Iris pigment epithelial cell (primary cell): ENCODE data around the gene GCK.

Source experiments
- DNase-seq: peaks from one replicate; pipeline ENCODE4 v3.0.0-alpha.2; 2011; ENCODE audit warnings: low read depth

GCK gene

GRCh38 chr7:44116789-44117666 lies 72.2 kb downstream of the GCK start:
- no peak for DNase-seq

DNA sequence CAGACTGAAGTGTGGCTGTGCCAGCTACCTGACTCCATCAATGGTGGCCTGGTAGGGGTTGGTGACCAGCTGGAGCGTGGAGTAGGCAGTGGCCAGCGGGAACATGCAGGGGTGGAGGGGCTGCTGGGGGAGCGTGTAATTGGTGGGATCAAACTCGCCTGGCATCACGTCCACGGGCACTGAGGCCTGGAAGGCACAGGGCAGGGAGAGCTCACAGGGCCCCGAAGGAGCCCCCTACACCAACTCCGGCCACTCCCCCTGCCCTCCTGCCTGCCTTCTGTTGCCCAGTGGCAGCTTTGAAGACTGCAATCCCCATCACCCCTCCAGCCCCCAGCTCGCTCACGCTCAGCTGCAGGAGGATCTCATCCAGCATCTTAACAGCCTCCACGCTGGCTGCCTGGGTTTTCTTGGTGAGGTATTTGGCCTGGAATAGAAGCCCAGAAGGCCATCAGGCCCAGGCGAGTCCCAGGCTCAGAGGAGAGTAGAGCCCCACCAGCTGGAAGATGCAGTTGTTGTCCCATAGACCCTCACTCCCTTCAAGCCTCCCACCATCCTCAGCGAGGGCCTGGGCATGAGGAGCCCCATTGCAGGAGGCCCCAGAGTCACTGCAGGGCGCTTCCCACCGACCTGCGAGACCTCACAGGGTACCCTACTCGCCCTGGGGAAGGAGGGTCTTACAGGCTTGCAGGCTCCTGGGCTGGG lies 73.0 kb downstream of the GCK start:
- DNase-seq: no peak

DNA sequence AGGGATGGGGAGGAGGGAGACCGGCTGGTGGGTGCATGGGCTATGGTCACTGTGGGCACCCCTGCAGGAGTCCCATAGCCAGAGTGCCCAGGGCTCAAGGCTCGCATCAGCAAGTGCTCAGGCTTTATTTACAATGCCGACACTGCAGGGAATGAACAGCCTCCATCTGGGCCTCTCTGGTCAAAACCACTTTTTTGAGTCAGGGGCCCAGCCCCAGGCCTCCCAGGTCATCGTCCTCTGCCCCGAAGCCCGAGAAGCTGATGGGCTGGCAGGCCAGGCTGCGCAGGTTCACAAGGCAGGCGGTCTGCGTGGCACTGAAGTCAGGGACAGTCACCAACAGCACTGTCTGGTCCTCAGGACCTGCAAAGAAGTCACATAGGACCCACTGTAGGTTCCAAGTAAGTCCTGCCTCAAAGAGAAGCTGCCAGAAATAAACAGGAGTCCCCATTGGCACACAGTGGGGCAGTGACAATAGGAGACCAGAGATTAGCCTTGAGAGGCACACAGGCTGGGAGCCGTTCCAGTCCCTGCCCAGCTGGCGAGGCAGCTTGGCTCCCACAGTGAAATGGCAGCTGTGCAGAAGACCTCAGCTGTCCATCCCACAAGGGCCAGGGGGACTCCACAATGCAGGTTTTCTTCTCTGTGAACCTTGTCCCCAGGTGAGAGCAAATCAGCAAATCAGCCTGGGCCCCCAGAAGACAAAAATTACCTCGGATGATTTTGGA lies 74.5 kb downstream of the GCK start:
- DNase-seq: no peak

DNA sequence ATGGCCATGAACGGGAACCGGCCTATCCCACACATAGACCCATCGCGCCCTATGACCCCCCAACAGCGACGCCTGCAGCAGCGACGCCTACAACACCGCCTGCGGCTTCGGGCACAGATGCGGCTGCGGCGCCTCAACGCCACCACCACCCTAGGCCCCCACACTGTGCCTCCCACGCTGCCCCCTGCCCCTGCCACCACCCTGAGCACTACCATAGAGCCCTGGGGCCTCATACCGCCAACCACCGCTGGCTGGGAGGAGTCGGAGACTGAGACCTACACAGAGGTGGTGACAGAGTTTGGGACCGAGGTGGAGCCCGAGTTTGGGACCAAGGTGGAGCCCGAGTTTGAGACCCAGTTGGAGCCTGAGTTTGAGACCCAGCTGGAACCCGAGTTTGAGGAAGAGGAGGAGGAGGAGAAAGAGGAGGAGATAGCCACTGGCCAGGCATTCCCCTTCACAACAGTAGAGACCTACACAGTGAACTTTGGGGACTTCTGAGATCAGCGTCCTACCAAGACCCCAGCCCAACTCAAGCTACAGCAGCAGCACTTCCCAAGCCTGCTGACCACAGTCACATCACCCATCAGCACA lies 75.4 kb downstream of the GCK start:
- DNase-seq: no peak

DNA sequence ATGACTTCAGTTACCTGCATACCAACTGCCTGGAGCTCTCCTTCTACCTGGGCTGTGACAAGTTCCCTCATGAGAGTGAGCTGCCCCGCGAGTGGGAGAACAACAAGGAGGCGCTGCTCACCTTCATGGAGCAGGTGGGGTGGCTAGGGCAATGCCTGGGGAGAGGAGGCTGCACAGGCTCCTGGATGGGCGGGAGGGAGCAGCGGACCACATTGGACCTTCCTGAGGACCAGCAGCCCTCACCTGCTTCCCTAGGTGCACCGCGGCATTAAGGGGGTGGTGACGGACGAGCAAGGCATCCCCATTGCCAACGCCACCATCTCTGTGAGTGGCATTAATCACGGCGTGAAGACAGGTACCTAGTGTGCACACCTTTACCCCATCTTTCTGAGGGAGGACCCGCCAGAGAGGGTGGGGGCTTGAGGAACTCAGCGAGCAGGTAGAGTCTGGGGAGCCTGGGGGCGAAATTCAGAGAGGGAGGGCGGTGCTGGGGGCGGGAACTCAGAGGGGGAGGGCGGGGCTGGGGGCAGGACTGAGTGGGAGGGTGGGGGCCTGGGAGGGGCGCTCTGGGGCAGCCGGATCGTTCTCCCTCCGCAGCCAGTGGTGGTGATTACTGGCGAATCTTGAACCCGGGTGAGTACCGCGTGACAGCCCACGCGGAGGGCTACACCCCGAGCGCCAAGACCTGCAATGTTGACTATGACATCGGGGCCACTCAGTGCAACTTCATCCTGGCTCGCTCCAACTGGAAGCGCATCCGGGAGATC lies 76.1 kb downstream of the GCK start:
- DNase-seq: no peak

DNA sequence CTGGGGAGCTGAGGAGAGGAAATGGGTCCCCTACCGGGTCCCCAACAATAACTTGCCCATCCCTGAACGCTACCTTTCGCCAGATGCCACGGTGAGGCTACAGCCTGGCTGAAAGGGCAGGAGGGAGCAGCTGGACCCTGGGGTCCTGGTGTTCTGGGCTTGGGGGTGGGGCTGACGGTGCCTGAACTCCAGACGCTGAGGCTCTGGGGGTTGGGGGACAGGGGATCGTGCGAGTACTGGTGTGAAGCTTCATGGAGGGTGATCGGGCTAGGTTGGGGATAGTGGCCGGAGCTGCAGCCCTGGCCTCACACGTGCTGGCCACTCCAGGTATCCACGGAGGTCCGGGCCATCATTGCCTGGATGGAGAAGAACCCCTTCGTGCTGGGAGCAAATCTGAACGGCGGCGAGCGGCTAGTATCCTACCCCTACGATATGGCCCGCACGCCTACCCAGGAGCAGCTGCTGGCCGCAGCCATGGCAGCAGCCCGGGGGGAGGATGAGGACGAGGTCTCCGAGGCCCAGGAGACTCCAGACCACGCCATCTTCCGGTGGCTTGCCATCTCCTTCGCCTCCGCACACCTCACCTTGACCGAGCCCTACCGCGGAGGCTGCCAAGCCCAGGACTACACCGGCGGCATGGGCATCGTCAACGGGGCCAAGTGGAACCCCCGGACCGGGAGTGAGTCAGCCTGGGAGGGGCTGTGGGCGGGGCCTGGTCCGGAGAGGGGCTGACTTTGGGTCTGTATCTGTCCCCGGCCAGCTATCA lies 76.8 kb downstream of the GCK start:
- no peak for DNase-seq

DNA sequence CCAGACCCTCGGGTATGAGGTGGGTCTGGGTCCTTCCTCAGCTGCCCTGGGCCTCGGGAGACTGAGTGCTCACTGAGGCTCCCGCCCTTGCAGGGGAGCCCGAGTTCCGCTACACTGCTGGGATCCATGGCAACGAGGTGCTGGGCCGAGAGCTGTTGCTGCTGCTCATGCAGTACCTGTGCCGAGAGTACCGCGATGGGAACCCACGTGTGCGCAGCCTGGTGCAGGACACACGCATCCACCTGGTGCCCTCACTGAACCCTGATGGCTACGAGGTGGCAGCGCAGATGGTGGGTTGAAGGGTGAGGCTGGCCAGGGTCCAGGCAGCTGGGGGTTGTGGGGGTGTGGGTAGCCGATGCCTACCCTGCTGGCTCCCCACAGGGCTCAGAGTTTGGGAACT lies 77.5 kb downstream of the GCK start:
- no peak for DNase-seq

GRCh38 chr7:44110719-44111635 lies 78.3 kb downstream of the GCK start:
- no peak for DNase-seq

DNA sequence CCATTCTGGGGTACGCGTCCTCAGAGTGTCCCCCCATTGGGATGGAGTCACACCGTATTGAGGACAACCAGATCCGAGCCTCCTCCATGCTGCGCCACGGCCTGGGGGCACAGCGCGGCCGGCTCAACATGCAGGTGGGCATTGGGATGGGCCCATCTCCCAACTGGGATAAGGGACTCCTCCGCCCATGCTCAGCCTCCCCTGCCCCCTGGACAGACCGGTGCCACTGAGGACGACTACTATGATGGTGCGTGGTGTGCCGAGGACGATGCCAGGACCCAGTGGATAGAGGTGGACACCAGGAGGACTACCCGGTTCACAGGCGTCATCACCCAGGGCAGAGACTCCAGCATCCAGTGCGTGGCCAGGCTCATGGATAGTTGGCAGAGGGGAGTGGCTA lies 79.2 kb downstream of the GCK start:
- DNase-seq: no peak

- no peak for DNase-seq
Observed at GRCh38 chr7:44108768-44109750, 80.2 kb downstream of the GCK start.

DNA sequence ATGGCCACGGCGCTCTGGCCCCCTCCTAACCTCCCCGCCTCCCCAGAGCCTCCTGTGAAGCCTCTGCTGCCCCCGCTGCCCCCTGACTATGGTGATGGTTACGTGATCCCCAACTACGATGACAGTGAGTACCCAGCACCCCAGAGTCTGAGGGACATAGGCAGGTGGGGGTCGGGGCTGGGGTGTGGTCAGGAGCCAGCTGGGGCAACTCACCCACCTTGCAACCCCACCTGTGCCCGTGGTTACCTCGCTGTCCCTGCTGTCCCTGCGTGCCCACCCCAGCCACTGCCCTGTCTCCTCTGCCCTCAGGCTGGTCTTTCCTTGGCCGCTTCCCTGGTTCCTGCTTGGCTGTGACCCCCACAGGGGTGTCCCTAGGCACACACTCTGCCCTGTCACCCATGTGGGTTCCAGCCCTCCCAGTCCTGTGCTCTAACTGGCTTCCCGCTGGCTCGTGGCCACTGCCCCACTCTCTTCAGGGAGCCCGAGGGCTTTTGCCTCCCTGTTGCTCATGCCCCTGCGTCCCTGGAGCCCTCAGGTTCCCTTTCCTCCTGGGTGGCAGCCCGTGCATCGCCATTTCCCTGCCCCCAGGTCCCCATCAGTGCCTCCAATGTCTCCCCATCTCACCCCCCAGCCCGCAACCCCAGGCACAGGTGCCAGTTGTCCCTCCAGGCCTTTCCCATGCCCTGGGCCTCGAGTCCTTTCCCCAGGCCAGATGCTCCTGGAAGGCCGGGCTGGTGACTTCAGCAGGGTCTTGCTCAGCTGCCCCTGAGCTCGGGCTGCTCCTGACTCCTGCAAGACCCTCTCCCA lies 81.1 kb downstream of the GCK start:
- DNase-seq: no peak

DNA sequence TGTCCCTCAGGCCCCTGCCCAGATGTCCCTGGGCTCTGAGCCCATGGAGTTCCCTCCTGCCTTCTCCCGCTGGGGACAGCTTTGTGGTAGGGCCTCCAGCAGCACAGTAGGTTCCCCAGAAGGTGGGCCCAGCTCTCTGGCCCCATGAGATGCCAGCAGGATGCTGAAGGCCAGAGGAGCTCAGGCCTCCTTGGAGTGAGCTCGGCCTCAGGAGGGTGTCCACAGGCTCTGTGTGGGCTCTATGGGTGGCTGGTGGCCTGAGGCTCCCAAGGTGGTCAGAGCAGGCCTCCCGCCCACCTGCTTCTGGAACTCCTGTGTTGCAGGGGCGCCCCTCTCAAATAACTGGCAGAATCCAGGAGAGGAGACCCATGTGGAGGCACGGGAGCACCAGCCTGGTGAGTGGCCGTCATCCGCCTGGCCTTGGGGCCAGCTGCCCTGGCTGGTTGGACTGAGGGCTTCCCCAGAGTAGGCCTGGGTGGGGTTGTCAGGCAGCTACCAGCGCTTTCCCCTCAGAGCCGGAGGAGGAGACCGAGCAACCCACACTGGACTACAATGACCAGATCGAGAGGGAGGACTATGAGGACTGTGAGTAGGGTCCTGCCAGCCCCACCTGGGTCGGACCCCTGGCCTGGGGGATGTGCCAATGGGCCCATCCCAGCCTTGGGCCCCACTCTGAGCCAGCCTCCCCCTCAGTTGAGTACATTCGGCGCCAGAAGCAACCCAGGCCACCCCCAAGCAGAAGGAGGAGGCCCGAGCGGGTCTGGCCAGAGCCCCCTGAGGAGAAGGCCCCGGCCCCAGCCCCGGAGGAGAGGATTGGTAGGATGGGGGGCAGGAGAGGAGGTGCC lies 81.9 kb downstream of the GCK start:
- DNase-seq: no peak

GRCh38 chr7:44106311-44107065 lies 82.8 kb downstream of the GCK start:
- no peak for DNase-seq

DNA sequence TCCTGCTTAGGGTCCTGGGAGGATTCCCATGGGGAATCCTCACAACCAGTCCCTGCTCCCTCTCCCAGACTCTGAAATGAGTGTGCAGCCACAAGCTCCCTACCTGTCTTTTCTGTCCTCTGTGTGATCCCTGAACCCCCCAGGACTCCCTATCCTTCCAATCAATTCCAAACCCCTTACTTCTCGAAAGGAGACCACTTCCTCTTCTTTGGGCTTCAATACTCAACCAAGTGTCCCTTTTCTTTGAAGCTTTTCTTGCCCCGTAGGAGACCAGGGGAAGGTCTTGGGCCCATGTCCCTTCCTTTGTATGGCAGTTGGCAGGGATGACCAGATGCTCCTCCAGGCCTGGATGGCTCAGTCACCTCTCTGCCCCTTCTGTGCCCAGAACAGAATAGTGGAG lies 83.4 kb downstream of the GCK start:
- DNase-seq: no peak

DNA sequence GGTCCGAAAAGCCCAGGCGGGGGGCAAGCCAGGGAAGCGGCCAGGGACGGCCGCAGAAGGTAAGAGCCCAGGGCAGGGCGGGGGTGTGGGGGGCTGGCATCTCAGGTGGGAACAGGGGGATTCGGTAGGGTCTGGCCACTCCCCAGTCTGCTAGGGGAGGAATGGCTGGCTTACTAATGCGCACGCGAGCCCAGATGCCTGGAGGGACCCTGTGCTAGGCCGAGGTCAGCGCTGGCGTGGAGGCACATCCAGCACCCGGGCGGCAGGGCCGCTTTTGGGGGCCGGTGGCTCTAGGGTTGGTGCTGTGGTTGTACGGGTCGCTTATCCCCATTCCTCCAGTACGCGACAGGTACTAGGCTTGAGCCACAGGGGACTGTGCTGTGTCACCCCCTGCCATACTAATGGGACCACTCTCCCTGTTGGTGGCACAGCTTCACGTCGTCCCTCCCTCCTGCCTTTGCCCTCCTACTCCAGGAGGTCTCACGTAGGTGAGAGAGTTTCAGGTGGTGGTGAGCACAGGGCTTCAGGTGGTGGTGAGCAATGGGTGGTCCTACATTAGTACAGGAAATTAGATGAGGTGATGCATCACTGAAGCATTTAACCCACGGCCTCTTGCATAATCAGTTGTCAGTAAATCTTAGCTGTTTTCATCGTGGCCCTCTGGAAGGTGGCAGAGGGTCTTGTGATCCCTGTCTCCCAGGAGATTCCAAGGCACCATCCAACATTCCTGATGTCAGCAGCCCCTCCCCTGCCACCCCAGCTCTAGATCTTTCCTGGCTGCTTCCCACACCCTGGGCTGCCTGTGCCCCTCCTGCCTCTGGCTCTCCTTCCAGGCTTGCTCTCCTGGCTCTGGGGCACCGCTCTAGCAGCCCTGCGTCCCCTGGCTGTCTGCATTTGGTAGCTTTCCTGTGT lies 84.1 kb downstream of the GCK start:
- peak; percentile 72 for DNase-seq
